Heart left ventricle (tissue), 16 donors: ENCODE data around the gene SIM1. TPM values are rescaled to one million over a fixed set of nuclear protein-coding genes. Genes with fewer than 3 reads are reported as not detected.

Experiments
- ATAC-seq, 4 donors: fragments of 200-7000 bp; cut with Tn5 transposase; one replicate each; pipeline ENCODE4 v1.9.1; 2020 to 2022; ENCODE audit warnings: moderate library complexity in 4 of 4, mild to moderate bottlenecking in 3 of 4, moderate number of reproducible peaks in 1 of 4
- DNase-seq, 5 donors: peaks; one replicate each; pipeline ENCODE4 v3.0.0-alpha.2; 2020
- H3K27ac ChIP-seq, 12 donors: fragments of 200-600 bp; sonication (generic) in 4 of 12; one replicate each; pipeline versions ENCODE4 v1.5.0 to v1.8.0; 2016 to 2022; ENCODE audit warnings: mild to moderate bottlenecking in 2 of 12
- H3K27me3 ChIP-seq, 9 donors: fragments of 200-600 bp; sonication (generic) in 2 of 9; one replicate each; pipeline versions ENCODE4 v1.5.1 to v1.8.0; 2016 to 2022; ENCODE audit warnings: mild to moderate bottlenecking in 3 of 9
- H3K36me3 ChIP-seq, 9 donors: fragments of 200-600 bp; sonication (generic) in 2 of 9; one replicate each; pipeline versions ENCODE4 v1.5.0 to v1.8.0; 2018 to 2022; ENCODE audit warnings: mild to moderate bottlenecking in 2 of 9
- H3K4me1 ChIP-seq, 12 donors: fragments of 200-600 bp; sonication (generic) in 4 of 12; one replicate each; pipeline versions ENCODE4 v1.5.0 to v1.8.0; 2016 to 2022; ENCODE audit warnings: mild to moderate bottlenecking in 3 of 12
- H3K4me3 ChIP-seq, 12 donors: fragments of 200-600 bp; sonication (generic) in 4 of 12; one replicate each; pipeline versions ENCODE4 v1.5.0 to v1.8.0; 2017 to 2022; ENCODE audit warnings: mild to moderate bottlenecking in 9 of 12, moderate library complexity in 4 of 12
- H3K9me3 ChIP-seq, 12 donors: fragments of 200-600 bp; sonication (generic) in 4 of 12; one replicate each; pipeline versions ENCODE4 v1.5.0 to v1.8.0; 2016 to 2022; ENCODE audit warnings: mild to moderate bottlenecking in 1 of 12
- CTCF ChIP-seq, 12 donors: fragments of 200-600 bp; sonication (generic) in 4 of 12; IDR thresholded peaks; one replicate each; pipeline versions ENCODE4 v1.5.0 to v1.8.0; 2018 to 2022; ENCODE audit warnings: antibody characterized with exemption in 12 of 12, mild to moderate bottlenecking in 5 of 12
- POLR2A ChIP-seq, 2 donors: fragments of 450-650 bp; IDR thresholded peaks; one replicate each; pipeline ENCODE4 v1.6.1; 2017; ENCODE audit warnings: antibody characterized with exemption in 2 of 2, mild to moderate bottlenecking in 2 of 2, moderate library complexity in 2 of 2
- WGBS, 4 donors: extraction: QIAGEN DNeasy Blood & Tissue Kit in 2 of 4; methylation state at CpG; one replicate each; pipeline versions ENCODE4 v1.1.5 to v1.1.7; 2013 to 2018; 5-methylcytosine and 5-hydroxymethylcytosine counted together
- intact Hi-C, 10 donors: fragments of 100-400 bp; cut with DNase I; formaldehyde crosslinking; loops; one replicate each; pipeline versions ENCODE4 v1.11.1 to v1.14.2; 2022
- polyA plus RNA-seq, 2 donors: library from polyadenylated mRNA; stranded (reverse); fragments of 200-250 nt; gene quantifications; one replicate each; pipeline ENCODE4 v1.2.3, GENCODE V29; 2013
- total RNA-seq, 9 donors: library from RNA; depleted of rRNA in 2 of 9; stranded (reverse); fragments of >200 nt in 2 of 9; fragmentation: NEBNext Ultra II Directional in 3 of 9; extraction: Animal tissue kit (Norgen Biotek cat#: 25700) in 3 of 9; gene quantifications; one replicate each; pipeline versions ENCODE4 v1.1.0 to v1.2.4, GENCODE V29; 2016 to 2023
- donor health status: ischemic (EF 13 %, LVEDD 7.1; RV severe dilation, severe dysfunction).
- donor health status: healthy with polysubstance abuse.
- donor health status: DM: no; HTN: yes; CAD: no.
- donor health status: DM: no; HTN: no; CAD: no.
- donor health status: ischemic (EF 25% LVEDD 6.9; RV normal size, moderate dysfunction).
- donor health status: ischemic (EF 25% LVEDD 5.7; RV mildly dilated, moderate dysfunction).
- donor health status: healthy.
- donor health status: DM: yes; HTN: yes; CAD: no.
- donor health status: ischemic (EF 35%, LVEDD 5.7; RV mildly dilated, moderate dysfunction).
- donor health status: nonischemic (EF 11% LVEDD 7.7; RV severe dilation, severe dysfunction).
- donor health status: DM: yes; HTN: yes; CAD: no.
- donor health status: PGD.
- donor health status: ischemic (EF 29% LVEDD 5.4; RV normal size, mild dysfunction).
- donor health status: nonischemic (EF 23%, LVEDD 6.1; RV moderate dilation, normal function).

SIM1 gene
- total and polyA plus RNA-seq, 11 donors, result 0.50 TPM; not detected in 10

- intact Hi-C loops, result loop anchor here in 1 of 10 donors (10.0 kb wide), 1 partner anchor 466 kb away; no protein-coding TSS in a partner anchor
- 70 to 78% (median 72%) methylated on average over 5 of the region's 5 CpGs for WGBS, 4 donors
- Histone ChIP-seq H3K4me1 (peaks cover 0 to 12% (median 0%) of the 10 kb centered on the region in 12 donors), H3K27ac (no peak overlapping the region), H3K36me3 (no peaks in the 10 kb centered on the region), H3K9me3 (no peaks in the 10 kb centered on the region), H3K4me3 (no peak overlapping the region), H3K27me3 (peaks cover 34 to 96% (median 69%) of the 10 kb centered on the region in 9 donors)
- TF ChIP-seq POLR2A (IDR thresholded peaks at IDR 0.05) (no peak), CTCF (IDR thresholded peaks at IDR 0.05) (no peak)
- ATAC-seq, result no peak
- DNase-seq, result no peak
Observed at GRCh38 chr6:100470422-100471120, 5.8 kb upstream of the SIM1 start.

DNA sequence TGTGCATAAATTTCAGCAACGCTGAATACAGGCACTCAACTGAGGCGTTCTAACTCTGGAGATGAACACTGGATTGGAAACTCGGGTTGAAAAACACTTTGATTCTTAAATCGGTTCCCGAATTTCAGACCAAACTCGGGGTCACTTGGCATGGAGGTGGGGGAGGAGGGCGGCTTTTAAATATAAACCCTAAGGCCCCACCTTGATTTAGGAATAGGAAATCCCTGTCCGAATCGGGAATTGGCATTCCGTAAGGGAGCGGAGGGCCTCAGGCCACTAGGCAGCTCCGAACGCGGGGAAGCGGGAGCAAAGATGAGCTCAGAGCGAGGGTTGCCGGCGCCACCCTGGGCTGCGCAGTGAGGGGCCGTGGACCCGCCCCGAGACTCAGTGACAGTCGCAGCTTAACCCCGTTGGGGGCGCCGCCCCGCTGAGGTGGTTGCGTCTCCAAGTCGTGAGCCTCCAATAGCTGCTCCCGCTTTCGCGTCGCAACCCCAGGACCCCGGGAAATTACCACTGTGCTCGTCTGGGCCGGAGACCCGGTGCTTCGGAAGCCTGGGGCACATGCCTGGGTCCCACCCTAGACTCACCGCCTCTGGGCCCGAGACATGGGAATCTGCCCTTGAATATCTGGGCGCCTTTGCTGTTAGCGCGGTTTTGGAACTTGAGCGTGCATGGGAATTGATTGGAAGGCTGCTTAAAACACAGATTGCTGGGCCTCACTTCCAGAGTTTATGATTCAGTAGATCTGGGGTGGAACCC is 4.6 kb upstream of the SIM1 start:
- peaks cover 0 to 24% (median 6%) of the 10 kb centered on the region in 12 donors for H3K4me1 ChIP-seq
- H3K27me3 ChIP-seq, result peaks cover 47 to 100% (median 82%) of the 10 kb centered on the region in 9 donors
- H3K36me3 ChIP-seq, result no peaks in the 10 kb centered on the region
- DNase-seq (no peak), ATAC-seq (no peak)
- H3K4me3 ChIP-seq, result no peak overlapping the region
- intact Hi-C loops, result no loop called here
- H3K9me3 ChIP-seq, result no peaks in the 10 kb centered on the region
- WGBS, 4 donors, result 11 to 23% (median 16%) methylated on average over 37 to 44 of the region's 44 CpGs
- no peak for TF ChIP-seq CTCF (IDR thresholded peaks at IDR 0.05)
- H3K27ac ChIP-seq, result no peak overlapping the region

GRCh38 chr6:100468016-100468622 is 3.4 kb upstream of the SIM1 start:
- Histone ChIP-seq H3K36me3 (no peaks in the 10 kb centered on the region), H3K4me3 (no peak overlapping the region), H3K27ac (no peak overlapping the region), H3K27me3 (peaks cover 59 to 100% (median 87%) of the 10 kb centered on the region in 9 donors), H3K9me3 (no peaks in the 10 kb centered on the region), H3K4me1 (peaks cover 0 to 32% (median 6%) of the 10 kb centered on the region in 12 donors)
- intact Hi-C loops, result no loop called here
- 23 to 33% (median 28%) methylated on average over 6 of the region's 6 CpGs for WGBS, 4 donors
- ATAC-seq (no peak), DNase-seq (no peak)
- TF ChIP-seq CTCF (IDR thresholded peaks at IDR 0.05), result no peak
- TF ChIP-seq POLR2A (IDR thresholded peaks at IDR 0.05), result no peak
